ENCODE measurements around the gene PCCA.
"Not testable (repeated sequence)": the region's sequence is repeated elsewhere in the genome, so short reads cannot be mapped to it uniquely, and the experiment has no call there.

The PCCA gene, protein sequence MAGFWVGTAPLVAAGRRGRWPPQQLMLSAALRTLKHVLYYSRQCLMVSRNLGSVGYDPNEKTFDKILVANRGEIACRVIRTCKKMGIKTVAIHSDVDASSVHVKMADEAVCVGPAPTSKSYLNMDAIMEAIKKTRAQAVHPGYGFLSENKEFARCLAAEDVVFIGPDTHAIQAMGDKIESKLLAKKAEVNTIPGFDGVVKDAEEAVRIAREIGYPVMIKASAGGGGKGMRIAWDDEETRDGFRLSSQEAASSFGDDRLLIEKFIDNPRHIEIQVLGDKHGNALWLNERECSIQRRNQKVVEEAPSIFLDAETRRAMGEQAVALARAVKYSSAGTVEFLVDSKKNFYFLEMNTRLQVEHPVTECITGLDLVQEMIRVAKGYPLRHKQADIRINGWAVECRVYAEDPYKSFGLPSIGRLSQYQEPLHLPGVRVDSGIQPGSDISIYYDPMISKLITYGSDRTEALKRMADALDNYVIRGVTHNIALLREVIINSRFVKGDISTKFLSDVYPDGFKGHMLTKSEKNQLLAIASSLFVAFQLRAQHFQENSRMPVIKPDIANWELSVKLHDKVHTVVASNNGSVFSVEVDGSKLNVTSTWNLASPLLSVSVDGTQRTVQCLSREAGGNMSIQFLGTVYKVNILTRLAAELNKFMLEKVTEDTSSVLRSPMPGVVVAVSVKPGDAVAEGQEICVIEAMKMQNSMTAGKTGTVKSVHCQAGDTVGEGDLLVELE

DNA sequence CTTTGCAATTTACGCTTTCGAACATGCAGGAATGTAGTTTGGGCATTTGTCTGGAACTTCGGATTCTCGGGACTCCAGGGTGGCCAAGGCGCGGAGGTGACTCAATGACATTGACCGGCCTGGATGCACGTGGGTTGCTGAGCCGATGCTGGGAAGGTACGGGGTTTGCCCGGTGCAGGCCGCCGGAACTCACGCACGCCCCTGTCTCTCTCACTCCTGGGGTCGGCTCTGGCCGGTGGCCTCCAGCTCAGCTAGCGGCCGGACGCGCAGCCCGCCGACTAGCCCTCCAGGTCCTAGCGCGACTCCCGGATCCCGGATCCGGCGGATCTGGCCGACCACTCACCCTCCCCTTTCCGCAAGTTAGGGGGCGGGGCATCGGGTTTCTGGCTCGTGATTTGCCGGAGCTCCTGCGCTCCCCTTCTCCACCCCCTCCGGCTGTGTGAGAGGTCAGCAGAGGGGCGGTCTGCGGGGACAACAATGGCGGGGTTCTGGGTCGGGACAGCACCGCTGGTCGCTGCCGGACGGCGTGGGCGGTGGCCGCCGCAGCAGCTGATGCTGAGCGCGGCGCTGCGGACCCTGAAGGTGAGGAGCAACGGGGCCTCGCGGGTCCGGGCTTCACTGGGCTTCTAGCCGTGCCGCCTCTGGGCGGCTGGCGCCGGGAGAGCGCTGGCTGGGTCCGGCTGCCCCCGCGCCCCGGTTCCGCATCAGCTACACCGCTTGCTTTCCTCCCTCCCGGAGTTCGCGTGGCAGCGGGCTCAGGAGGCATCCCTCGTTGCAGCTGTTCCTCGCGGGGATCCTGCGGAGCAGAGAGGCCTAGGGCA, at the start of gene PCCA:
TSS of gene PCCA (plus strand) at position 450 of the 821 bp plus-strand sequence. CDS start at position 478, 28 bp downstream.
- peak; percentile 93 for DNase-seq

DNA sequence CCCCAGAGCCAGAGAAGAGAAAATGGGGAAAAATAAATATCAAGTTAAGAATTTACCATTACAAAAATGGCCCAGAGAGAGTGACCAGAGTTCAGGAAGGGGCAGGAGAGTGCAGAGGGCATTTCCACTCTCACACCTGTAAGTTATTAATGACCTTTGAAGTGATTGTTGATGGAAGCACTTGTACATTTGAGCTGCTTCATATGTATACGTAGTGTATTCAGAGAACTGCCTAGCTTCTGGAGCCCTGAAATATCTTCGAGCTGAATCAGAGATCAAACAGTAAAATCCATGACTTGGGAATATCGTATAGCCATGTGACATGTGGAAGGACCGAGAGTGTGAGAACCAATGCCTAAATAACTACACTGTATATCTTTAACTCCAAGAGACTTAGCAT, 49.2 kb upstream of the PCCA start:
- peak; percentile 55 for DNase-seq

DNA sequence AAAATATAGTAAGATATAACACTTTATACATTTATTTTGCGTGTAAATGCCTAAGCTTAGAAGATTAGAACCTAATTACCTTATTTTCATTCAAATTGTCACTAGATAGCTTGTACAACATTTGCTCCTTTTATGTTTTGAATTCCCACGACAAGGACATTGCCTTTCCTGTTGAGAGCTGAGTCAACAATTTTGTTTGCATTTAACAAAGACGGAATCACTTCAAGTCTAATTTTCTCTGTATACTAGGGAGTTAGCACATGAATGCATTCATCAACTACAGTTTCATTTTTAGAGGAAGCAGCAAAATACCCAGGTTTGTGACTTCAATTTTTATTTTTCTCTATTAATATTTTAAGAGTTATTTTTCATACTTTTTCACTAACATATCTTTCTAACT, 48.7 kb upstream of the PCCA start:
- DNase-seq = peak; percentile 85

DNA sequence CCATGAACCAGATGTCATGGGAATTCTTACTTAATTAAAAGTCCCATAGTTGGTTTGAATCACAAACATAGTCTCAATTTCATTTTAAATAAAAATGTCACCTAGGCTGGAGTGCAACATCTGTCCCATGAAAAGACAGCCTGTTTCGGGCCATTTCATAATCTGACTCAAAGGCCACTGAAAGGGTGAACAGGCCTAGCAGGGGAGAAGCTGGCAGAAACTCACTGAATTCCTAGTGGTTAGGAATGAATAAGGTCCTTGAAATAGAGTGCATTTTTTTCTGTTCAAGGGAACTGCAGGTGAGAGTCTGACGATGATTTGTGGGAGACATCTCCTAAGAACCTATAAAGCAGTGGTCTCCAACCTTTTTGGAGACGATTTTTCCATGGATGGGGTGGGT, 44.0 kb upstream of the PCCA start:
- no peak for DNase-seq

DNA sequence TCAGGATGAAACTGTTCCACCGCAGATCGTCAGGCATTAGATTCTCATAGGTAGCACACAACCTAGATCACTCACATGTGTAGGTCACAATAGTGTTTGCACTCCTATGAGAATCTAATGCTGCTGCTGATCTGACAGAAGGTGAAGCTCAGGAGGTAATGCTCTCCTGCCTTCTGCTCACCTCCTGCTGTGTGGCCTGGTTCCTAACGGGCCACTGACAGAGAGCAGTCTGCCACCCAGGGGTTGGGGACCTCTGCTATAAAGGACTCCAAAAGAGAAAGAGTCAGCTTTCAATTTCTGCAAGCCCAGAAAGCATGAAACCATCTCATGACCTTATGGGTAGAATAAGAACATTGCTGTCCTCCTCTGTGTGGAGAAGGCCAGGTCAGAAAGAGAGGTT, 43.5 kb upstream of the PCCA start:
- no peak for DNase-seq

DNA sequence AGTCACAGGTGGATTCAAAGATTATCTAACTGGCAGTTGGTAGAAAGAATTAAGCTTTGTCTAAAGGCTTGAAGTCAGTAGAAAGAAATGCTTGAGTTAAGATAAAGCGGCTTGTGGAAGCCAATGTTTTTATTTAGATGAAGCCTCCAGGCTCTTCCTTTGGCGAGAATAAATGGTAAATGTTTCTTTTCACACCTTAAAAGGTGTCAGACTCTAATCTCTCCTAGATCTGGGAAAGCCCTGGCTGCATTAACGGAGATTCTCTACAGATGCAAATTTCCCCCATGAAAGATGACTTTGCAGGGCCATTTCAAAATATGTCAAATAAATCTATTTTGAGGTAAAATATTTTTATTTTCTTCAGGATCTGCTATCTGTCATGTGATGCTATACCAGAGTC, 37.8 kb upstream of the PCCA start:
- no peak for DNase-seq

DNA sequence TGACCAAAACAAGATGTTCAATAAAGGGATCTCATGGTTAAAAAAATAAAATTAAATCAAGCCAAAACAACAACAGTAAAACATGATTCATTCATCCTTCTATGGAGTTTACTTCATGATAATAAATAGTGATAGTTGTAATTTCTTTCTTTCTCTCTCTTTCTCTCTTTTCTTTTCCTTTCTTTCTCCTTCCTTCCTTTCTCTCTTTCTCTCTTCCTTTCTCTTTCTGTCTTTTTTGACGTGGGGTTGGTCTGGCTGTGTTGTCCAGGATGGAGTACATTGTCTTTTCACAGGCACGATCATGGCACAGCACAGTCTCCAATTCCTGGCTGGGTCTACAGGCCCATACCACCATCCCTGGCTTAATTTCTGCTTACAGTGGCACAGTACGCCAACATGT, 29.1 kb upstream of the PCCA start:
- DNase-seq = no peak

DNA sequence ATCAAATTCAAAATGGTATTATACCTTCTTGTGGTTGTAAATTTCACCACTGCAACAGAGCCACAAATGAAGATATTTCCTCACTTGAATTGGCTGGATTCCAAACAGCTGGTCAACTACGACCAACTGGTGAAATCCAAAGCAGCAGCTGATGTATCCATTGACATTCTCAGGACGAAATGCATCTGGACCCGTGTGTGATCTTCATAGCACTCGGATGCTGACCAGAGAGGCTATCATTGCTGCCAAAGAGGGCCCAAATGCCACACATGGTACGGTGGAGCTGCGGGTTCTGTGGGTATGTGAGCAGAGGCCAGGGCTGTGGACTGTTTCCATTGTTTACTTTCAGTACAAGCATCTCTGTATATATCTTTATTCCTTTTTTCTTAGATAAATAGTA, 25.6 kb upstream of the PCCA start:
- DNase-seq = no peak

DNA sequence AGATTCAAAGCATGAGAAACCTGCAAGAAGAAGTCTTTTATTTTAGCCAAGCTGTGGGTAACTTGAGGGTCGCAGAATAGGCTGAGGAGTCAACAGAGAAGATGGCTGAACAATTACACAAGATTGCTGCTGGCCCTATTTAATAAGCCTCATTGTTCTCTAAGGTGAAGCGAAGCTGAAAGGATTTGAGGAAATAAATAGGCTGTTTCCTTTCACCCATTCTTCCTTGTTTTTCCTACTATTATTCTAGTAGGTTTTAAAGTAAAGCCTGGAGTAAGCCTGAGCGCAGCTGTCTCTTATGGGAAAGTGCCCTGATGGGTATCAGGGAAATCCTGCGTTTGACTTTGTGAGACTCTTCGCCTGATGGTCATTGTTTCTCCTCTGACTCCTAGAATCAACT, 25.0 kb upstream of the PCCA start:
- no peak for DNase-seq

DNA sequence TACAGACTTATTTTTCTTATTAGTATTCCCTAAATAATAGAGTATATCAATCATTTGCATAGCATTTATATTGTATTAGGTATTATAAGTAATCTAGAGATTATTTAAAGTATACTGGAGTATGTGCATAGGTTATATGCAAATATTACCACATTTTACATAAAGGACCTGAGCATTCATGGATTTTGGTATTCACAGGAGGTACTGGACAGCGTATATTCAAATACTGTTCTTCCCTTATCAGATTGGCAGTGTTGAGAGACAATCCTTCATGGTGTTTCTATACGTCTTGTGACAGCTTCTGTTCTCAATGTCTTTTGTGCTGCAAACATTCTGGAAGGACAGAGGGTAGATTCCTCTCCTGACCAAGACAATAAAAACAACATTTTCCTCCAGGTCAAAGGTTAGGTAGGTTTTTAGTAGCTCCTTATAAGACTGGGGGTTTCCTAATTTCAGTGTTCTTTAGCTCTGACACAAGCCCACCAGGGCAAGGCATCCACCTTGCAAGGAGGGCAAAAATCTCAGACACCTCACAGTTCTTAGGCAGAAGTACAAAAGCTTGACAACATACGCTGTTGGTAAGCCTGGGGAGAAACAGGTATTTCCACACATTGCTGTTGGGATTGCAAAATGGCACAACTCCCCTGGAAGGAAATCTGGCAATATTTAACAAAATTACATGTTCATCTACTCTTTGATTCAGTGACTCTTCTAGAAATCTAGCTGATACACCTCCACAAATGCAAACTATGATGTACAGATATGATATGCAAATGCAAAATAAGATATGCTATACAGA, 20.6 kb upstream of the PCCA start:
- DNase-seq = no peak

DNA sequence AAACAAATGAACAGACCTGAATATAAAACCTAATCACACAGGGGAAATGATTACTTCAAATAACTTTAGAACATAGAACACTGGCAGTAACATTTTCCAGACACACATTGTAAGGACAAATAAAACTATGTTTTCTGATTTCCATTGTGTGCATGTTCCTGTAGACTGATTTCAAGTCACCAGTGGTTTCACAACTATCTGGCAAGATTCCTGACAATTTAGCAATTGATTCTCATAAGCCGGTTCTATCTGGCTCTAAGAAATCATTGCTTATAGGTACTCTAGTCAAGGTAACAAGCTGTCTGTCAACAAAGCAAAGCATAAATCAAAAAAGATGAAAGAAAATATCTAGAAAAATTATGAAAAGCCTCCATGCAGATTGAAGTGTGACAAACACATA, 19.6 kb upstream of the PCCA start:
- no peak for DNase-seq

DNA sequence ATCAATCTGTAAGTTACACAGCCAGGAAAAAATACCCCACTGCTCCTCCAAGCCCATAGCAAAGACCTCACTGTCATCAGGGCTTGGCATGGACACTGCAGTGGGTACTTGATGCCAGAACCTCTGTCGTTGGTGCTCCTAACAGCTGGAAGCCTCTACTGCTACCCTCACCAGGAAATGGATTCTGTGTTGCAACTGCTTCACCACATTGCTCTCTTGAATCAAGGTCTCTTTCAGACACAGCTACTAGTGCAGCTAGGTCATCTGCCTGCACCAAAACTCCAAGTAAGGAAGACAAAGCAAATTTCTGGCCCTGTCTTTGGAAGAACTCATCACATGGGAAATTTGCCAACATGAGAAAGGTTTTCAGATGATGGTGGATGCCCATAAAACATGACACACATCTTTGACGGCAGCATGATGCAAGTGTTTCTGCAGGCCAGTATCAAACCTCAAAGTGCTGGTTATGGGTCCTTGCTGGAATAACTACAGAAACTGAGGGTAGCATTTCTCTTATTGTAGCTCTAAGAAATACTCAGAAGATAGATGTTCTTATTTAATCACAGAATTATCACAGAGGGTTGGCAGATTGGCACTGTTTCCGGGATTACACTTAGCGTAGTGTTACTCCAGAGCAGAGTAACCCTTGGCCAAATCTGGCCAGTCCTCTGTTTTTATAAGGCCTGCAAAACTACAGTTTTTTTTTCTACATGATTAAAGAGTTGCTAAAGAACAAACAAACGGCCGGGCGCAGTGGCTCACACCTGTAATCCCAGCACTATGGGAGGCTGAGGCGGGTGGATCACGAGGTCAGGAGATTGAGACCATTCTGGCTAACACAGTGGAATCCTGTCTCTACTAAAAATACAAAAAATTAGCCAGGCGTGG, 12.9 kb upstream of the PCCA start:
- no peak for DNase-seq

DNA sequence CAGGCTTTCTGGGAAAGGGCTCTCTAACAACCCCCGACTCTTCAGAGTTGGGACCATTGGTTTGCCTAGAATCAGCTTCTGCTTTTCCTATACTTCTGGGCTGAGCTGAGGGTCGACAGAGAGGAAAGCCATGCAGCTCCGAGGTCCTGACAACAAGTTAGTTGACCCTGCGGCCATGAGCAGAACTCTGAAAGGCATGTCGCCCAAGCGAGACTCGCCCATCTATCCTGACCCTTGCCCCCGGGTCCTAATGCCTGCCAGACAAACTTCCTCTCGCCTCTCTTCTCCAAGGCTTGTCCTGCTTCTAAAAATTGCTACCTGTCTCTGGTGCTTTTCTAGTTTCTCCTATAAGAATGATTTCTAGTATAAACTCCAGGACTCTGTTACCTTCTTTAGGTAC, 9.9 kb upstream of the PCCA start:
- not testable (repeated sequence) for DNase-seq

DNA sequence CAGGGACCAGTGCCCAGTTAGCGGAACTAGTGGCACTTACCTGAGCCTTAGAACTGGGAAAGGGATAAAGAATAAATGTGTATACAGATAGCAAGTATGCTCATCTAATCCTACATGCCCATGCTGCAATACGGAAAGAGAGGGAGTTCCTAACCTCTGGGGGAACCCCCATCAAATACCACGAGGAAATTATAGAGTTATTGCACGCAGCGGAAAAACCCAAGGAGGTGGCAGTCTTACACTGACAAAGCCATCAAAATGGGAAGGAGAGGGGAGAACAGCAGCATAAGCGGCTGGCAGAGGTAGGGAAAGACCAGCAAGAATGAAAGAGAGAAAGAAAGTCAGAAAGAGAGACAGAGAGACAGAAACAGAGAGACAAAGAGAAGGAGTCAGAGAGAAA, 5.5 kb upstream of the PCCA start:
- DNase-seq = not testable (repeated sequence)

DNA sequence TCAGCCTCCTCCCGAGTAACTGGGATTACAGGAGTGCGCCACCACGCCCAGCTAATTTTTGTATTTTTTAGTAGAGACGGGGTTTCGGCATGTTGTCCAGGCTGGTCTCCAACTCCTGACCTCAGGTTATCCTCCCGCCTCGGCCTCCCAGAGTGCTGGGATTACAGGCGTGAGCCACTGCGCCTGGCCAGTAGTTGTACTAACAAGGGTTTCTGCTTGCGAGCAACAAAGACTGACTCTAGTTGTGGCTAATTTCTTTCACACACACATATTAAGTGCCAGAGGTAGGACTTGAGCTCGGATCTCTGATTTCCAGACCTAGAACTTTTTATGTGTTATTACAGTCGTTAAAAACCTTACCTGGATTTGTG, 635 bp upstream of the PCCA start:
- no peak for DNase-seq

DNA sequence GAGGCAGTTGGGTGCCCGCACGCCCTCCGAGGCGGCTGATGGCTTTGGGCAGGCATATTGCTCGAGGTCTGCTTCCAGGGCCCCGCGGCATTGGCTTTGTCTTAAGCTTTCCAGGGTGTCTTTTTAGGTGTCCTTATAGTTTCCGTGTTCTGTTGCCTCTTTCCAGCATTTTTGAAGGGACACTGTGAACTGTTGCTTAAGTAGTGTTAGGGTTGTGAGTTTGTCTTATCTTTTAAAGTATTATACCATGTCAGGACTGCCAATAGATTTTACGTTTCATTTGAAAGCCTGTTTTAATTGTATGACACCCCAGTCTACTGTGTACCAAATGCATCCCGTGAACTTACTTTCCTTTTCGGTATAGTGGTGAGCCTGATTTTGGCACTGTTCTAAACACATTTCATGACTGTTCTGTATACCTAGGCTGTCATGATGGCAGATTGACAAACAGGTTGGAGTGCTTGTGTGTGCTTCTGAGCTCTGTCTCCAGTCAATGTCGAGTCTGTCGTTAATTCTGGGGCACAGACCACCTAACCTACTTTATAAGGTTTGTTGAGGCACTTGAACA, 656 bp downstream of the PCCA start:
- DNase-seq = peak; percentile 40

DNA sequence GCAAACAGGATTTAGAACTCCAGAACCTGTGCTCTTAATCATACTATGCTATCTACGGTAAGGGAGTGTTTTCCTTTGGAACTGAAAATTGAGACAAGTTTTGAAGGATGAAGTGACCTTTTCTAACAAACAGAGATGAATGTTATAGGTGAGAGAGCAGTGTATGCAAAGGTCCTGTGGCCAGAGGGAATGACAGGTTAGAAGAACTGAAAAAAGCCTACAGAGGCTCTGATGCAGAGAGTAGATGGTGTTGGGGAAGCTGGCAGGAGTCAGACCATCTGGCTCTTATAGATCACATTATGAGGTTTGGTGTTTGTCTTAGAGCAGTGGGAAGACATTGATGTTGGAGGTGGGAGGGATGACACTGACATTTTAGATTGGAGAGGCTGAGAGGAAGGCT, 2.0 kb downstream of the PCCA start:
- DNase-seq = no peak

DNA sequence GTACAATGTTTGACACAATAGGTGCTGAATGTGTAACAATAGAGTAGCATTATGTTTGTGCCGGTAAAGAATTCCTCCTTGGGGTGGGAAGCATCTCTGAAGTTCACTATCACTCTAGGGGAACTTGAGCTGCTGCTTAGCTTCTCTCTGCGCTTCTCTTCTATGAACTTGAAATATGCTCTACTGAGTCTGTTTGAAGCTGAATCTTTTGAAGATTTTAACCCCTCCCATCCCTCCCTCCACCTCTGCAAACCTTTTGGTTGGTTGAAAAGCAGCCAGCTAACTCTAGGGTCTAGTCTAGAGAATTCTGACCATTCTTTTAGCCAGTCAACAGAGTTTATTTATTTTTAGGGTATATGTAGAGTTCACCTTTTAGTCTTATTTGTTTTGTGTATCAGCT, 2.5 kb downstream of the PCCA start:
- no peak for DNase-seq

DNA sequence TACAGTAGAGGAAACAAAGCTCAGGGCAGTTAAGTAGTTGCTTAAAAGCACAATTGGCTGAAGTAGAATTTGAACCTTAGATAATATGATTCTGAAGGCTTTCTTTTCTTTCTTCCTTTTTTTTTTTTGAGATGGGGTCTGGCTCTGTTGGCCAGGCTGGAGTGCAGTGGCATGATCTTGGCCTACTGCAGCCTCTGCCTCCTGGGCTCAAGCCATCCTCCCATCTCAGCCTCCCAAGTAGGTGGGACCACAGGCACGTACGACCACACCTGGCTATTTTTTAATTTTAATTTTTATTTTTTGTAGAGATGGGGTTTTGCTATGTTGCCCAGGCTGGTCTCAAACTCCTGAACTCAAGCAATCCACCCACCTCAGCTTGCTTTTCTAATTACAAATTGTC, 3.4 kb downstream of the PCCA start:
- DNase-seq = not testable (repeated sequence)

DNA sequence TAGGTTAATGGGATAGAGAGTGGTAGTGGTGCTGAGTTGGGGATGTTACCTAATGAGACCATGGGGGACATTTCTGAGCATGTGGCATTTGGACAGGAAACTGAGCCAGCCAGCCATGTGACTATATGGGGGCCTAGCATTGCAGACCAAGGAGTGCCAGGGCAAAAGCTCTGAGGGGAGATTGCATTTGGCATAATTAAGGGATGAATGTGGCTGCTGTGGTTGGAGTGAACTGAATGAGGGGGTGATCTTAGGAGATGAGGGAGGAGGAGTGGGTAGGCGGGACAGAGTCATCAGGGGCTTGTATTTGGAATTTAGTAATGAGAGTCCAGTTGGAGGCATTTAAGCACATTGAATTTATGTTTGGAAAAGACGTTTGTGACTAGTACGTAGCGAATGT, 6.6 kb downstream of the PCCA start:
- no peak for DNase-seq

DNA sequence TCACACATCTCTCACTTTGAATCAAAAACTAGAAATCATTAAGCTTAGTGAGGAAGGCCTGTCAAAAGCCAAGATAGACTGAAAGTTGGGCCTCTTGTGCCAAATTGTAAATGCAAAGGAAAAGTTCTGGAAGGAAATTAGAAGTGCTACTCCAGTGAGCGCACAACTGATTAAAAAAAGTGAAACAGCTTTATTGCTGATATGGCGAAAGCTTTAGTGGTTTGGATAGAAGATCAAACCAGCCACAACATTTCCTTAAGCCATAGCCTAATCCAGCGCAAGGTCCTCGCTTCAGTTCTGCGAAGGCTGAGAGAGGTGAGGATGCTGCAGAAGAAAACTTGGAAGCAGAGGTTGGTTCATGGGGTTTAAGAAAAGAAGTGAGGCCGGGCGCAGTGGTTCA, 7.6 kb downstream of the PCCA start:
- no peak for DNase-seq
